Body of pancreas (tissue), 4 donors: ENCODE results near the gene KRT10.

Experiments
- CTCF ChIP-seq, 7 experiments: fragments of 450-650 bp in 4 of 7; fragments of 200-600 bp in 3 of 7; sonication (generic) in 3 of 7; IDR thresholded peaks; one replicate each; pipeline ENCODE4 v1.5.1; 2016 to 2019; ENCODE audit warnings: antibody characterized with exemption in 7 of 7
- POLR2A ChIP-seq, 3 donors: fragments of 450-650 bp; IDR thresholded peaks; one replicate each; pipeline ENCODE4 v1.6.1; 2016; ENCODE audit warnings: antibody characterized with exemption in 3 of 3, mild to moderate bottlenecking in 2 of 3

DNA sequence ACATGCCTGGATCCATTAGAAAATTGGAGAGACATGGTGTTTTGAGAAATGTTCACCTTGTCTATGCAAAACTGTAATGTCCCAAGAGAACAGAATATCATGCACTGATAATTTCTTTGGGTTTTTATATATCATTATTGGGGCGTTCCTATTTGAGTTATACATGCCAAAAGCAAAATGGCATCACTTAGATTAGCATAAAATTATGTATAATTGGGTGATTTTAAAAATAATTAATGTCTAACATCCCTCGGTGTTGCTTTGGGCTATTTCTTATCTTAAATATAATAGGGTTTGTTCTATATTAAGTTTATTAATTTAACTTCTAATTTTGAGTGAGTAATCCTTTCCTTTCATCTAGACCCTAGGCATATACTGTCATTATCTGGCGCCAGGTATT lies 22.6 kb downstream of the KRT10 start, which contains the start of gene KRT28:
- no peak for TF ChIP-seq CTCF (IDR thresholded peaks at IDR 0.05)
- no peak for TF ChIP-seq POLR2A (IDR thresholded peaks at IDR 0.05)
